Upper lobe of right lung (tissue), 1 donor: Measurements from ENCODE around the gene MRPL11. TPM values are rescaled to one million over a fixed set of nuclear protein-coding genes. Genes with fewer than 3 reads are reported as not detected.

ENCODE experiments used
- ATAC-seq: fragments of 200-7000 bp; cut with Tn5 transposase; one replicate; pipeline ENCODE4 v1.9.1; 2020; ENCODE audit warnings: mild to moderate bottlenecking, moderate library complexity
- DNase-seq: peaks from one replicate; pipeline ENCODE4 v3.0.0-alpha.2; 2020
- H3K27ac ChIP-seq: fragments of 200-600 bp; one replicate; pipeline ENCODE4 v1.8.0; 2022
- H3K27me3 ChIP-seq: fragments of 200-600 bp; one replicate; pipeline ENCODE4 v1.8.0; 2022; ENCODE audit warnings: mild to moderate bottlenecking
- H3K36me3 ChIP-seq: fragments of 200-600 bp; one replicate; pipeline ENCODE4 v1.8.0; 2022
- H3K4me1 ChIP-seq: fragments of 200-600 bp; one replicate; pipeline ENCODE4 v1.8.0; 2022
- H3K4me3 ChIP-seq: fragments of 200-600 bp; one replicate; pipeline ENCODE4 v1.8.0; 2022; ENCODE audit warnings: mild to moderate bottlenecking
- H3K9me3 ChIP-seq: fragments of 200-600 bp; one replicate; pipeline ENCODE4 v1.8.0; 2022
- CTCF ChIP-seq: fragments of 200-600 bp; IDR thresholded peaks from one replicate; pipeline ENCODE4 v1.8.0; 2022; ENCODE audit warnings: antibody characterized with exemption
- intact Hi-C: fragments of 100-400 bp; cut with DNase I; formaldehyde crosslinking; loops from one replicate; pipeline ENCODE4 v1.11.0; 2022
- total RNA-seq: library from RNA; stranded (reverse); fragmentation: NEBNext Ultra II Directional; extraction: Animal tissue kit (Norgen Biotek cat#: 25700); gene quantifications from one replicate; pipeline ENCODE4 v1.2.1, GENCODE V29; 2021
- donor health status: DM: no; HTN: yes; CAD: no; lungs with severe emphysema.

Gene MRPL11
- total RNA-seq, 1 donor from 2014 or later = 31.3 TPM

- intact Hi-C loops = no loop called here
- Histone ChIP-seq H3K27ac (no peak overlapping the region), H3K9me3 (no peaks in the 10 kb centered on the region), H3K27me3 (peaks cover 49% of the 10 kb centered on the region), H3K4me1 (no peaks in the 10 kb centered on the region), H3K4me3 (no peak overlapping the region), H3K36me3 (no peaks in the 10 kb centered on the region)
- ATAC-seq = no peak
- no peak for TF ChIP-seq CTCF
- DNase-seq = no peak
Observed at GRCh38 chr11:66414120-66414934, 24.3 kb downstream of the MRPL11 start.

- ATAC-seq (no peak), DNase-seq (no peak)
- H3K9me3 ChIP-seq = no peaks in the 10 kb centered on the region
- intact Hi-C loops = no loop called here
- no peak overlapping the region for H3K27ac ChIP-seq
- no peaks in the 10 kb centered on the region for H3K36me3 ChIP-seq
- peaks cover 5% of the 10 kb centered on the region for H3K4me1 ChIP-seq
- H3K27me3 ChIP-seq = peaks cover 45% of the 10 kb centered on the region
- H3K4me3 ChIP-seq = no peak overlapping the region
- no peak for TF ChIP-seq CTCF
Observed at GRCh38 chr11:66413167-66413566, 25.5 kb downstream of the MRPL11 start.

- H3K4me3 ChIP-seq = no peak overlapping the region
- H3K36me3 ChIP-seq = no peaks in the 10 kb centered on the region
- intact Hi-C loops = no loop called here
- H3K4me1 ChIP-seq = peaks cover 5% of the 10 kb centered on the region
- peaks cover 42% of the 10 kb centered on the region for H3K27me3 ChIP-seq
- TF ChIP-seq CTCF = no peak
- H3K9me3 ChIP-seq = no peaks in the 10 kb centered on the region
- no peak overlapping the region for H3K27ac ChIP-seq
- DNase-seq (no peak), ATAC-seq (no peak)
Observed at GRCh38 chr11:66412110-66412509, 26.5 kb downstream of the MRPL11 start.

- peaks cover 5% of the 10 kb centered on the region for H3K4me1 ChIP-seq
- no peaks in the 10 kb centered on the region for H3K9me3 ChIP-seq
- intact Hi-C loops = no loop called here
- ATAC-seq (no peak), DNase-seq (no peak)
- no peaks in the 10 kb centered on the region for H3K36me3 ChIP-seq
- peaks cover 38% of the 10 kb centered on the region for H3K27me3 ChIP-seq
- TF ChIP-seq CTCF = no peak
- no peak overlapping the region for H3K4me3 ChIP-seq
- H3K27ac ChIP-seq = no peak overlapping the region
Observed at GRCh38 chr11:66411323-66411722, 27.3 kb downstream of the MRPL11 start.

- H3K27me3 ChIP-seq = peaks cover 38% of the 10 kb centered on the region
- no peaks in the 10 kb centered on the region for H3K9me3 ChIP-seq
- no peak for TF ChIP-seq CTCF
- no peak for DNase-seq
- no peak for ATAC-seq
- H3K4me1 ChIP-seq = peaks cover 5% of the 10 kb centered on the region
- no peak overlapping the region for H3K27ac ChIP-seq
- H3K36me3 ChIP-seq = no peaks in the 10 kb centered on the region
- intact Hi-C loops = no loop called here
- no peak overlapping the region for H3K4me3 ChIP-seq
Observed at GRCh38 chr11:66410191-66410590, 28.5 kb downstream of the MRPL11 start.
